HL-60 (cell line): Measurements from ENCODE around the gene HTD2.

ENCODE experiments used
- DNase-seq, 2 experiments: peaks; one replicate each; pipeline ENCODE4 v3.0.0-alpha.2; 2010 to 2020; ENCODE audit warnings: low read depth in 1 of 2, low spot score in 1 of 2
- H3K27ac ChIP-seq: fragments of 250-450 bp; sonication (Bioruptor Pico); replicated peaks from 2 replicates; pipeline ENCODE4 v1.5.1; 2020; ENCODE audit warnings: mild to moderate bottlenecking, moderate library complexity
- H3K27me3 ChIP-seq: fragments of 250-450 bp; sonication (Bioruptor Pico); 2 replicates; pipeline ENCODE4 v1.5.1; 2021; ENCODE audit warnings: mild to moderate bottlenecking, moderate library complexity; ENCODE audit not compliant: insufficient read depth, poor library complexity, severe bottlenecking
- H3K4me3 ChIP-seq: replicated peaks from 2 replicates; pipeline ENCODE4 v1.5.1; 2011; ENCODE audit warnings: mild to moderate bottlenecking, control low read depth, low read length; ENCODE audit not compliant: insufficient read depth
- GABPA ChIP-seq: IDR thresholded peaks from 2 replicates; pipeline ENCODE4 v1.6.1; 2012; ENCODE audit warnings: low read depth
- POLR2AphosphoS5 ChIP-seq: IDR thresholded peaks from 2 replicates; pipeline ENCODE4 v1.6.1; 2012; ENCODE audit warnings: low read depth
- SPI1 ChIP-seq: IDR thresholded peaks from 2 replicates; pipeline ENCODE4 v1.6.1; 2012; ENCODE audit warnings: low read depth, mild to moderate bottlenecking, borderline replicate concordance
- TF ChIP-seq, protein P1 (sequence below): IDR thresholded peaks from 2 replicates; pipeline ENCODE4 v1.6.1; 2012; ENCODE audit warnings: low read depth; ENCODE audit not compliant: insufficient replicate concordance
- TF ChIP-seq, protein P2 (sequence below): IDR thresholded peaks from one replicate; pipeline ENCODE4 v1.5.1; 2011; ENCODE audit warnings: low read length, control low read depth, inconsistent platforms; ENCODE audit not compliant: insufficient read depth

The HTD2 gene

GRCh38 chr3:58341376-58341775, 35.1 kb downstream of the HTD2 start:
- no peak for DNase-seq
- no peak overlapping the region for H3K4me3 ChIP-seq
- peak overlapping the region; percentile 92 for H3K27ac ChIP-seq
- H3K27me3 ChIP-seq = no peaks in the 10 kb centered on the region
- TF ChIP-seq GABPA = no peak
- TF ChIP-seq POLR2AphosphoS5 = no peak
- TF ChIP-seq, protein P1, sequence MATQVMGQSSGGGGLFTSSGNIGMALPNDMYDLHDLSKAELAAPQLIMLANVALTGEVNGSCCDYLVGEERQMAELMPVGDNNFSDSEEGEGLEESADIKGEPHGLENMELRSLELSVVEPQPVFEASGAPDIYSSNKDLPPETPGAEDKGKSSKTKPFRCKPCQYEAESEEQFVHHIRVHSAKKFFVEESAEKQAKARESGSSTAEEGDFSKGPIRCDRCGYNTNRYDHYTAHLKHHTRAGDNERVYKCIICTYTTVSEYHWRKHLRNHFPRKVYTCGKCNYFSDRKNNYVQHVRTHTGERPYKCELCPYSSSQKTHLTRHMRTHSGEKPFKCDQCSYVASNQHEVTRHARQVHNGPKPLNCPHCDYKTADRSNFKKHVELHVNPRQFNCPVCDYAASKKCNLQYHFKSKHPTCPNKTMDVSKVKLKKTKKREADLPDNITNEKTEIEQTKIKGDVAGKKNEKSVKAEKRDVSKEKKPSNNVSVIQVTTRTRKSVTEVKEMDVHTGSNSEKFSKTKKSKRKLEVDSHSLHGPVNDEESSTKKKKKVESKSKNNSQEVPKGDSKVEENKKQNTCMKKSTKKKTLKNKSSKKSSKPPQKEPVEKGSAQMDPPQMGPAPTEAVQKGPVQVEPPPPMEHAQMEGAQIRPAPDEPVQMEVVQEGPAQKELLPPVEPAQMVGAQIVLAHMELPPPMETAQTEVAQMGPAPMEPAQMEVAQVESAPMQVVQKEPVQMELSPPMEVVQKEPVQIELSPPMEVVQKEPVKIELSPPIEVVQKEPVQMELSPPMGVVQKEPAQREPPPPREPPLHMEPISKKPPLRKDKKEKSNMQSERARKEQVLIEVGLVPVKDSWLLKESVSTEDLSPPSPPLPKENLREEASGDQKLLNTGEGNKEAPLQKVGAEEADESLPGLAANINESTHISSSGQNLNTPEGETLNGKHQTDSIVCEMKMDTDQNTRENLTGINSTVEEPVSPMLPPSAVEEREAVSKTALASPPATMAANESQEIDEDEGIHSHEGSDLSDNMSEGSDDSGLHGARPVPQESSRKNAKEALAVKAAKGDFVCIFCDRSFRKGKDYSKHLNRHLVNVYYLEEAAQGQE = no peak

GRCh38 chr3:58342676-58343075, 36.4 kb downstream of the HTD2 start:
- DNase-seq = no peak
- H3K4me3 ChIP-seq = no peak overlapping the region
- H3K27me3 ChIP-seq = no peaks in the 10 kb centered on the region
- H3K27ac ChIP-seq = peak overlapping the region; percentile 55
- TF ChIP-seq GABPA (no peak), SPI1 (no peak), POLR2AphosphoS5 (no peak)
- TF ChIP-seq, protein P2, sequence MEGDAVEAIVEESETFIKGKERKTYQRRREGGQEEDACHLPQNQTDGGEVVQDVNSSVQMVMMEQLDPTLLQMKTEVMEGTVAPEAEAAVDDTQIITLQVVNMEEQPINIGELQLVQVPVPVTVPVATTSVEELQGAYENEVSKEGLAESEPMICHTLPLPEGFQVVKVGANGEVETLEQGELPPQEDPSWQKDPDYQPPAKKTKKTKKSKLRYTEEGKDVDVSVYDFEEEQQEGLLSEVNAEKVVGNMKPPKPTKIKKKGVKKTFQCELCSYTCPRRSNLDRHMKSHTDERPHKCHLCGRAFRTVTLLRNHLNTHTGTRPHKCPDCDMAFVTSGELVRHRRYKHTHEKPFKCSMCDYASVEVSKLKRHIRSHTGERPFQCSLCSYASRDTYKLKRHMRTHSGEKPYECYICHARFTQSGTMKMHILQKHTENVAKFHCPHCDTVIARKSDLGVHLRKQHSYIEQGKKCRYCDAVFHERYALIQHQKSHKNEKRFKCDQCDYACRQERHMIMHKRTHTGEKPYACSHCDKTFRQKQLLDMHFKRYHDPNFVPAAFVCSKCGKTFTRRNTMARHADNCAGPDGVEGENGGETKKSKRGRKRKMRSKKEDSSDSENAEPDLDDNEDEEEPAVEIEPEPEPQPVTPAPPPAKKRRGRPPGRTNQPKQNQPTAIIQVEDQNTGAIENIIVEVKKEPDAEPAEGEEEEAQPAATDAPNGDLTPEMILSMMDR = no peak
- TF ChIP-seq, protein P1 = no peak

DNA sequence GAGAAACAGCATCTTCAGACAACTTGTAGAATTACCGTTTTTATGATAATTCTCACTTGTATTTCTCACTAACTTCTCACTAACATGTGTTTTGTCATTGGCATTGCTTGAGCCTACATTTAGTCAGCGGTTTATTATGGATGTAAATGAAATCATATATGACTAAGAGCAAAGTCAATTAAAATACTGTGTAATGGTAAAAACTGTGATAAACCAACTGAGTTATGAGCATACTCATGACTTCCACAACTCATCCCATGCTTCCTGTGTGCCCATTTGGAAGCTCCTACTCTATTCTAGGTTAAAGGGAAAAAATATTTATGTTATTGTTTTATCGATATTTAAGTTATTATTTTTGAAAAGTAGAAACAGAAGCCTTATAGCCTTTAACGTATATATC, 39.1 kb downstream of the HTD2 start:
- H3K27me3 ChIP-seq = no peaks in the 10 kb centered on the region
- DNase-seq = no peak
- TF ChIP-seq GABPA = no peak
- TF ChIP-seq, protein P1 = no peak
- no peak for TF ChIP-seq SPI1
- TF ChIP-seq, protein P2 = no peak
- no peak for TF ChIP-seq POLR2AphosphoS5
- H3K27ac ChIP-seq = peak overlapping the region; percentile 55
- H3K4me3 ChIP-seq = no peak overlapping the region

DNA sequence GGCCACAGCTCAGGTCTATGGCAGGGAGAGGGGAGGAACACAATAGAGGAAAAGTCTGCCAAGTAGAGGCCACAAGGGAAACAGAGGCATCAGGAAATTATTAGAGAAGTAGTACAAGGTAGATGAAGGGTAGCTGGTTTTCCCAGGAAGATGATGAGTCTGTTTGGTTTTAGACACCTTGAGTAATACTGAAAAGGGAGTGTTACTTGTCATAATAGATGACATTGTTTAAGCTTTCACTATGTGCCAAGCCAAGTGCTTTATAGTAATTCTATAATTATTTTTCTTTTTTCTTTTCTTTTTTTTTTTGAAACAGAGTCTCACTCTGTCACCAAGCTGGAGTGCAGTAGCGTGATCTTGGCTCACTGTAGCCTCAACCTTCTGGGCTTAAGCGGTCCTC, 40.0 kb downstream of the HTD2 start:
- Histone ChIP-seq H3K4me3 (no peak overlapping the region), H3K27ac (peak overlapping the region; percentile 55), H3K27me3 (no peaks in the 10 kb centered on the region)
- TF ChIP-seq GABPA = no peak
- no peak for TF ChIP-seq POLR2AphosphoS5
- TF ChIP-seq SPI1 = no peak
- TF ChIP-seq, protein P2 = no peak
- TF ChIP-seq, protein P1 = no peak
- DNase-seq = no peak
